ENCODE data around the gene FLOT1.
A peak's percentile ranks its signal among the peaks of the same experiment; 100 is the strongest.

The FLOT1 gene, protein sequence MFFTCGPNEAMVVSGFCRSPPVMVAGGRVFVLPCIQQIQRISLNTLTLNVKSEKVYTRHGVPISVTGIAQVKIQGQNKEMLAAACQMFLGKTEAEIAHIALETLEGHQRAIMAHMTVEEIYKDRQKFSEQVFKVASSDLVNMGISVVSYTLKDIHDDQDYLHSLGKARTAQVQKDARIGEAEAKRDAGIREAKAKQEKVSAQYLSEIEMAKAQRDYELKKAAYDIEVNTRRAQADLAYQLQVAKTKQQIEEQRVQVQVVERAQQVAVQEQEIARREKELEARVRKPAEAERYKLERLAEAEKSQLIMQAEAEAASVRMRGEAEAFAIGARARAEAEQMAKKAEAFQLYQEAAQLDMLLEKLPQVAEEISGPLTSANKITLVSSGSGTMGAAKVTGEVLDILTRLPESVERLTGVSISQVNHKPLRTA

DNA sequence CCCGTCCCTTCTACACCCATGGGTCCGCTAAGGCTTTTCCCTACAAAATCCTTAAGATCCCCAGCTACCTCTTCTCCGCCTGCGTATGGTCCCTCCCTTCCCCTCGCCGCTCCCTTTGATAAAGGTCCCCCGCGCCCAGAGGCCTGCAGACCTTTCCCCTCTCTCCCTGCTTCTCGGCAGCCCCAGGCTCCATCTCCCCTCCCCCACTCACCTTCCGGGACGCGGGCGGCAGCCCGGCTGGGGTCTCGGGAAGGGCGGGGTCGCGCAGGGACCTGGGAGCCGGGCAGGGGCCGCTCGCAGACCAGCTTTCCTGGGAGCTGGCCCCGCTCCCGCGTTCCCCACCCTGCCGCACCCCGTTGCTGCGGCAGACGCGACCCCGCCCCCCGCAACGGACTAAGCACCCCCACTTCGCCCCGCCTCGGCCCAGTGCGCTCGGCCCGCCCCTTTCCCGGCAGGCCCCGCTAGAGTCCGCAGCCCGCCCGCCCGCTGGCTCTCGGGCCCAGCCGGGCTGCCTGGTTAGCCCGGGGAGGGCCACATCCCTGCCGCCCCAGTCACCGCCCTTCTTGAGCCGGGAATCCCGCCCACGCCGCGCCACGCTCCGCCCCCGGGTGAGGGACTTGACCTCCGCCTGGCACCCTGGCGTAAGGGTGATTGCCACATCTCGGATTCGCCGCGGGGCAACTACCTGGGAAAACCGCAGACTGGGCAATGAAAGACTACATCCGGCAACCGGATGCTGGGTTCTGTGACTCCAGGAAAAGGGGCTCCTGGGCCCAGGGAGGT is at the start of gene FLOT1:
FLOT1 (minus strand) TSS at position 372 of the 783 bp plus-strand sequence. CDS start 498 bp downstream, outside the sequence.
- peak; percentile 86 for DNase-seq

DNA sequence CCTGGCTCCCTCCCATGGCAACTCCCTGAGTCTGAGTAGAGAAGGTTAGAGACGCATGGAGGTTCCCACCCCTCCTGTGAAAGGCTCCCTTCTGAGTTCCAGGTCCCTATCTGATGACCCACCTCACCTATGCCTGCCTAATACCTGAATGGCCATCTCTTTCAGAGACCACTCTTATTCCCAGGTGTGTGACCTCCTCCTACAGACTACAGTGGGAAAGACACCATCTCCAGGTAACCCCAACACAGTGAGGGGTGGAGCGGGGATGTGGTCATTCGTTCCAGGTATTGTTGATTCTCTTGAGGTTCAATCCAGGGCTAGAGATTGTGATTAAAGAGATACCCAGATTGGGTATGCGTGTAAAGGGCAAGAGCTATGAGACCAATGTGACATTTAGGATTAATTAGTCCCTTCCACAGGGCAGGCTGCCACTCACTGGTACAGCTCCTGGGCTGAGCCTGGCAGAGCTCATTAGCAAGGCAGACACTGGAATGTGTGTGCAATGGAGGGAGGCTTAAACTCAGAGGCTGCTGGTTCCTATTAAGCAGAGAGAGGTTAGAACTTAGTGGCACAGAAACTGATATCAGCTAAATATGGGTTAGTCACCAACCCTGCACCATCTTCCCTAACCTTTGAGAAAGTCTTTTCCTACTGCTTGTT is 48.4 kb upstream of the FLOT1 start:
- DNase-seq, result no peak

DNA sequence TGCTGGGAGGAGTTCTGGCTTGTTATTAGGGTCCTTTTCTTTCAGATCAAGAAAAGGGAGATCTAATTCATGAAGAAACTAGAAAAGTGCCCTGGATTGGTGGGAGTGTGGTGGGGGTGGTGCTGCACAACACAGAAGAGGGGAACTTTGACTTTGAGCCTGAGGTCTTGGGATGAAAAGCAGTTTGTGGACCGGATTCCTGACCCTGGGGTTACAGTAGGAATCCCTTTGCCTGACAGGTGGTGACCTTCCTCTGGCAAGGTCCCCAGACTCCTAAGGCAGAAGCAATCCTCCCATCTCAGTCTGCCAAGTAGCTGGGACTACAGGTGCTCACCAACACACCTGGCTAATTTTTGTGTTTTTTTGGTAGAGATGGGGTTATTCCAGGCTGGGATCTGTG is 47.1 kb upstream of the FLOT1 start:
- DNase-seq, result no peak

DNA sequence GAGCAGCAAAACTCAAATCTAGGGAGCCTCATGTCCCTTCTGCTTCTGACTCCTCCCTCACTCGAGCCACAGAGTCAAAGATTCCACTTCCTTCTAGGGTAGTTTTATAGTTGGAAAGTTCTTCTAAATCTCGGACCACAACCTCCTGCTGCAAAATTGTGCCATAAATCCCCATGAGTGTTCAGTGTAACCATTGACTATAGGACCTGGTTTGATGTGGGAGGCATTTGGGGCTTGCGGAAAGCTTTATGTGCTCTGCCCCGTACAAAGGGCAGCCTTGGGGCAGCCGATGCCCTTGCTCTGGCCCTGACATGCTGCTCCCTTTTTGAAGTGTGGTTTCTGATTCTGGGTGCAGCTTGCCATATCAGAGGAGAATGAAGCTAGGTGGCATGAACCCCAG is 45.5 kb upstream of the FLOT1 start:
- DNase-seq, result no peak

DNA sequence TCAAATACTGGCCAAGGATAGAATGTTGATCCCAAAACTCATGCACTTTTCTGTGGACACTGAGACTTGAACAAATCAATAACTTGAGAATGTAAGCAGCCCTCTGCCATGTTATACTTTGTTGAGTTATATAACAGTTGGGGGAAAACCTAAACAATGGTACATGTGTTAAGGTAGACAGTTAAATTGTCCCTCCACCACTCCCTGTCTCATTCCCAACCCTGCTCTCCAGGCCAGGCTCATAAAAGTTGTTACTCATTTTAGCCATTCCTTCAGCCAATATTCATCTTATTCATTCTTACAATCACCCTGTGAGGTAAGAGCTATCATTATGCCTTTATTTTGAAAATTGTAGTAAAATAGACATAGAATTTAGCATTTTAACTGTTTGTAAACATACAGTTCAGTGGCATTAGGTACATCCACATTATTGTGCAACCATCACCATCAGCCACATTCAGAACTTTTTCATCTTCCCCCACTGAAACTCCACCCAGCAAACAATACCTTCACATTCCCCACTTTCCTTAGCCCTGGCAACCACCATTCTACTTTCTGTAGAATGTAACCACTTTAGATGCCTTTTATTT is 40.0 kb upstream of the FLOT1 start:
- DNase-seq, result no peak

DNA sequence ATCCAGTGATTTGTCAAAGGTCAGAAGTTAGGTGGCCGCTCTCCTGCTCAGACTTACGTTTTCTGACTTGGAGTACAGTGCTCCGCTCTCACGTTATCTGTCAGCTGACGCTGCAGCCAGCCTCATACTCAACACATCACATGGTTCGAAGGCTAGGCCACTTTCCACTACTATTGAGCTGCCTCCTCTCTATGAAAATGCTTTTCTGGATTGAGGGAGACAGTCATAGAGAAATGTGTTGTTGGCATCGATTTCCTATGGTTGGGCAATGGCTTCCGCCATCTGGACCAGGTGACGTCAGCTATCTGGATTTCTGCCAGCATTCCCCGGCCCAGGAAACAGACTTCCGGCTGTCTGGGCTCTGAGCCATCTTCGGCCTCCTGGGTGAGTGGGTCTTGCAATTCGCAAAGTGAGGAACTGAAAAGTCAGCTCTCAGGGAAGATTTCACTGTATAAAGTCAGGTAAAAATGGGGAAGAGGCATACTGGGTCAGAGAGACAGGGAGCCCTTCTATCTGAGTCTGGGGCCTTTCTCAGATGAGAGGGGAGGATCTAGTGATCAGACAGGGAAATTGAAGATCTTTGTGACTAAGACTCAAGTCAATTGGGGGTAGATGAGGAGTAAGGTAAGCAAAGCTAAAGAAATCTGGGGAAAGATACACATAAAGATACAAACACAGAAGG is 39.4 kb upstream of the FLOT1 start:
- no peak for DNase-seq

DNA sequence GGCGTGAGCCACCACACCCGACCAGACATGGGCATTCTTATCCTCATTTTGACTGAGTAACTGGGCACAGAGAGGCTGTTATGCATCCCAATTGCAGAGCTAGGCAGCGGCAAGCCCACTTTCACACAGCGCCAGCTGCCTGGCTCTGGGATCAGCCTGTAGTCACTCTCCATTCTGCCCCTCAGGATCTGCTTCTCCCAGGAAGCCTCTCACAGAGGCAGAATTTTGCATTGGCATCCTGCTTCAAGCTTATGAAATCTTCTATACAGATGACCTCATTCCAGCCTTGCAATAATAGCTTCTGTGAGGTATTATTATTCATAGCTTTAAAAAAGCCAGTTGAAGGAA is 38.9 kb upstream of the FLOT1 start:
- no peak for DNase-seq

DNA sequence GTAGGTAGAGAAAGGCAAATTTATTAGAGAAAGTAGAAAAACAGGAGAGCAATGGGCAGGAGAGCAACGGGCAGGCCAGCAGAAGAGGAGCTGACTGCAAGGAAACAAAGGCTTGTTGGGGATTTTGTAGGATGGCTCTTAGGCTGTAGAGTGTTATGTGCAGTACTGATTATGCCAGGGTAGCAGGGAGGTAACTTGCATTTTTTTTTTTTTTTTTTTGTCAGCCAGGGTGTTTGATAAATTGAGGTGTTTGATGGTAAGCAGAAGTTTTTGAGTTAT is 38.1 kb upstream of the FLOT1 start:
- DNase-seq, result no peak

DNA sequence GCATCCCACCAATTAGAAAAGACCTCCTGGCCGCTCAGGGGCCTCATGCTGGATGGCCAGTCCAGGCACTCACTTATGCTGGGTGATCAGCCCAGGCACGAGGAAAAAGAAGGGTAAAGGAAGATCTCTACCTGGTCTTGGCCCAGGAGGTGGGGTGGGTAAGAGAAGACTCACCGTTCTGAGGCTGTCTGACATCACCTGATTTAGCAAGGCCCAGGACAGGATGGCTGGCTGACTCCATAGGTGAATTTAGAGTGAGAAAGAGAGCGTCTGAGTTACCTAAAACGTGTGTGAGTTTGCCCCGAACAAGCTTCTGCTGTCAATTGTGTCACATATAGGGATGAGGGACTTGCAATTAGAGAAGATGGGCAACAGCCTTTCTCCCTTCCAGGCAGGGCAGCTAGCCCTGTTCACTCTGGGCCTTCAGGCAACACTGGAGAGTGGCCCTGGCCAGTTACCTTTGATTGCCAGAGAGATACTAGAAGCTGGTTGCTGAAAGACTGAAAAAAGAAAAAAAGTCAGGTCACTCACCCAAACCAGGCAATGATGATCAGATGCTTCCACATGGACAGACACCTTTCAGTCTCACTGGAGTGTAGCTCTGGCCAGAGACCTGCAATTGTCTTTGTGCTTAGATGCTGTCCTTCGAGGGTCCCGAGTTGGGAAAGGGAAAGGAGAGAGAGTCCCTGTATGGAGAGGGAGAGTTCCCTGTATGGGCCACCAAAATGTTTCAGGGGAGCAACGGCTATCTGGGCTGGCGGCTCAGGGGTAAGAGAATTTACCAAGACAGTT is 37.6 kb upstream of the FLOT1 start:
- DNase-seq, result no peak

DNA sequence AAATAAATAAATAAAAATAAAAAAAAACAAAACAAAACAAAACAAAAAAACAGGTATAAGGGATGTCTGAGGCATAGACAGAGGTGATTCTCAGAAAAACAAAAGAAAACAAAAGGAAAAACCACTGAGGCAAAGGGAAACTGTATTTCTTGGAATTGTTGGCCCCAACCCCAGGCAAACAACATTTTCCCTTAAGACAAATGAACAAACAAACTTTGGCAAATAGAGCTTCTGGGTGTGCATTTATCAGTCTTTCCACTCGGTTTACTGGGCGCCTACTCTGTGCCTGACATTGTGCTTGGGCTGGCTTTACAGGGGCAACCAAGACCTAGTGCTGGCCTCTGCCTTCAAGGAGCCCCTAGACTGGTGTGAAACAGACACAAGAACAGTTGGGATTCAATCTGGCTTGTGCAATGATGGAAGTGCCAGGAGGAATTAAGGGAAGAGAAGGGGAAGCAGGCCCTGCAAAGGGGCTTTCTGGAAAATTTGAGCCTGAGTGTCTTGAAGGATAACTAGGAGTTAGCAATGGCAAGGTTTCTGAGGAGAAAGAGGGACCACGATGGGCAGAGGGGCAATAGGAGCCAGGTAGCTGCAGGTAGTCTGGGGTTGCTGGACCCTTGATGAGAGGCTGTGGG is 35.6 kb upstream of the FLOT1 start:
- no peak for DNase-seq

DNA sequence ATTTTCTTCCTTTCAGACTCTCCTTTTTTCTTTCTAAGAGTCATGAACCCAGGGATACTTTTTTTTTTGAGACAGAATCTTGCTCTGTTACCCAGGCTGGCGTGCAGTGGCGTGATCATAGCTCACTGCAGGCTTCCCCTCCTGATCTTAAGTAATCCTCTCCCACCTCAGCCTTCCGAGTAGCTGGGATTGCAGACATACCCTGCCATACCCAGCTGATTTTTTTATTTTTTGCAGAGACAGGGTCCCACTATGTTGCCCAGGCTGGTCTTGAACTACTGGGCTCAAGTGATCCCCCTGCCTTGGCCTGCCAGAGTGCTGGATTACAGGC is 34.6 kb upstream of the FLOT1 start:
- no peak for DNase-seq

DNA sequence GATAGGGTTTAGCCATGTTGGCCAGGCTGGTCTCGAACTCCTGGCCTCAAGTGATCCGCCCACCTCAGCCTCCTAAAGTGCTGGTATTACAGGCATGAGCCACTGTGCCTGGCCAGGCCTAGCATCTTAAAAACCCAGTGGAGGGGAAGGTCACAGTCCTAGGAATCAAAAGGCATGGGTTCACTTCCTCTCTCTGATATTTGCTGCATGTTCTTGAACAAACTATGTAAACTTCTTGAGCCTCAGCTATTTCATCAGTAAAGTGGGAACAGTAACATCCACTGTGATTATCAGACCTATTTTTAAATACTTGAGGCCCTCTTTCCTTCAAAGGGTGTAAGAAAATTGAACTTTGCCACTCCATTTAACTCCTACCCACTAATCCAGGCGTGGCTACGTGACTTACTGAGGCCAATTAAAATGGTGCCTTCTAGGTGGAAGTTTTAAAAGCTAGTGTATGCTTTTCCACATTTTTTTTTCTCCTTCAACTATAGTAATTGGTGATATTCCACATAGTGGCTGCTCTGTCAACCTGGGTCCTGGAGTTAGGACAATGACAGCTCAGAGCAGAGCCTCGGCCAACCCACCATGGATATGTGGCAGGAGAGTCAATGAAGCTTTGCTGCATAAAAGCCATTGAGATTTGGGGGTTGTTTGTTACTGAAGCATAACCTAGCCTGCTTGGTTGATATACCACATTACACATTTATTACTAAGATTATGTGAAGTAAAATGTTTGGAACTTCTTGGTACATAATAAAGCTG is 34.1 kb upstream of the FLOT1 start:
- no peak for DNase-seq

DNA sequence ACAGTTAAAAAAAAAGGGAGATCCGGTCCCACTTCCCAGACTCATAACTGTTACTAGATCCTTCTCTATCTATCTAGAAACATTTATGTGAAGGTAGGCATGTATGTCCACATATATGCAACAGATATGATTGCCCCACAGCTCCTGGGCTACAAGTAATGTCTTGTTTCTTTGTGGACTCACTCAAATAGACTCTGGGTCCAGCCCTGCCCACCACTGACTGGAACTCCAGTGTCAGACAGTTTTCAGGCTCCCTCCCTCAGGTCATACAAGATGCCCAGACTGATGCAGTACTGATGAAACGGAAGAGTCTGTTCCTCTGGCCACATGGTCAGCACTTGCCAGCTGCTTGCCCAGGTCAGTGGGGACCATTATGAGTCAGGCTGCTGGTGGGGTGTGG is 32.6 kb upstream of the FLOT1 start:
- DNase-seq, result no peak

DNA sequence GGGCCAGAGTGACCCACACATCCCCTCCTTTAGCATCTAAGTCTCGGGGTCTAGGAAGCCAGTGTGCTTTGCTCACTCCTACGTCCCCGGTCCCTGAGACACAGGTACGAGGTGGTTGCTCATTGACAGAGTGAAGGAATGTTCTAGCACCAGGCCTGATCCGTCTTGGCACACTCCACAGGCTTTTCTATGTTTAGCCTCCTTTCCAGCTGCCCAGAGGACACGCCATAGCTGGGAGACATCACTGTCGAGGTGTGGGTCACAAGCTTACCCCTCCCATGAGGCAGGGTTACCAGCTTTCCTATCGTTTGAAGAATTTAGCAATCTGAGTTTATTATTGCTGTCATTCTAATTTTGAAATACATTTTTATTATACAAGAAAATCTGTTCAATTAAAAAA is 32.2 kb upstream of the FLOT1 start:
- no peak for DNase-seq

DNA sequence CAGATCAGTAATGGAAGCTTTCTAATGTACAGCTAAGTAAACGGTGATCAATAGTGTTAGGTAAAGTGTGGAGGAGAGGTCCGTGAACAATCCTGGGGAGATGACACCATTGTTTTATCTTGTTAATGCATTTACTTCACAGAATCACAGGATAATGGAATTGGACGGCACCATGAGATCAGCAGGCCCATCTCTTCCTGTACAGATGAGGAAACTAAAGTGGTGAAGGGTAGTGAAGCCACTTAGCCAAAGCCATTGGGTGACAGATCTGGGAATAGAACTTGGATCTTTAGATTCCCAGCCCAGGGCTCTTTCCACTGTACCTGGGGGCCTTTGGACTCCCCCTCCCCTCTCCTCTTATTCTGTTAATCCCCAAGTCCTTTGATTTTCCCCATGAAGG is 28.1 kb upstream of the FLOT1 start:
- DNase-seq, result no peak

DNA sequence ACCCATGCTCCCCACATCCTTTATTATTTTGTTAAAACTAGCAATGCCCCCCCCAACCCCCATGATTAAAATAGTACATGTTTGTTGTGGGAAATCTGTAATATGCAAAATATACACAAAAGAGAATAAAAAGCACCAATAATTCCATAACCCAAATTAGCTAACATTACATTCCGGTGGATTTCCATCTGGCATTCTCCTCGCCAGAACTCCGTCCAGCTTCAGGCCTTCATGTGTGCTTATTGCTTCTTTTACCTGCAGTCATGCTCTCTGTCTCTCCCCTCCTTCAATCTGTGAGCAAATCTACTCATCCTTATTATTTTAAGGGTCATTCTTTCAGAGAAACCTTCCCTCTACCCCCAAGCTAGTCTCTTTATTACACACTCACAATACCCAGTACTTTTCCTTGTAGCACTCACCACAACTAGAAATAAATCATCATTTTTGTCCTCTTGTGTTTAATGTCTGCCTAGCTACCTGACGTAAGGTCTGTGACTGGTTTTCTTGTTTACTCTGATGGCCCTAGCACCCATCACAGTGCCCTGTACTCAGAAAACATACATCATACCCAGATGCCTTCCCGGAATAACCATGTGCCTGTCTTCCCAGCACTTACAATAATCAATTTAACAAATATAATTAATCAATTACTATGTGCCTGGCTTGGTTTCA is 27.5 kb upstream of the FLOT1 start:
- no peak for DNase-seq

DNA sequence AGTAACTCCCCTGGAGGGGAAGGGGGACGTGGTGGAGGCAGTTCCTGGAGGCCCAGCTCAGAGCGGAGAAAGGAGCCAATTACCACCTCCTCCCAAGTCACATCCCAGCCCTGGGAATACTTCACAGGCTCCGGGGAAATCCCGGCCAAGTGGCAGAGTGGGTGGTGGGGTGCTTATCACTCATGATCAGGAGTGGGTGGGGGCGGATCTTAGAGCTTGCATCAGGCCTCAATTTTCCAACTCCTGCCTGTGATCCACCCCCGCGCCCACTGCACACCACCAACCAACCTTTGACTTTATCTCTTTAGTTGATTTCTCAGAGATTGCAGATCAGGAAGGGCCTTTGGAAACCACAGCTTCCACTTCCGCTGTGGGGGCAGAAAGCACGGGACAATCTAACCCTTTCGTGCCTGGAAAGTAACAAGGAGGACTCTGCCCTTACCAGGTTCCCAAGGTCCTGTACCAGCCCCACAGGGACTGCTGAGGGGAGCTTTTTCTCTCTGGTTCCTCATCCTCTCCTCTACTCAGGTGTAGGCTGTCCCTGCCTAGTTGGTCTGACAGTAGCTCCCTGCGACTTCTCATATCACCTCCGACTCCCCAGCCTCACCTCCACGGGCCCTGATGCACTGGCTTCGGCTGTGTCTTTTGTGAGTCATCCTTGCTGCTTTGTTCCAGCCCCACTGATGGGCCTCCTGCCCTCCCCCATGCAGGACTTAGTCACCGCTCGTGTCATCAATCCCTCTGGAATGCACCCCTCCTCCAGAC is 26.8 kb upstream of the FLOT1 start:
- no peak for DNase-seq

DNA sequence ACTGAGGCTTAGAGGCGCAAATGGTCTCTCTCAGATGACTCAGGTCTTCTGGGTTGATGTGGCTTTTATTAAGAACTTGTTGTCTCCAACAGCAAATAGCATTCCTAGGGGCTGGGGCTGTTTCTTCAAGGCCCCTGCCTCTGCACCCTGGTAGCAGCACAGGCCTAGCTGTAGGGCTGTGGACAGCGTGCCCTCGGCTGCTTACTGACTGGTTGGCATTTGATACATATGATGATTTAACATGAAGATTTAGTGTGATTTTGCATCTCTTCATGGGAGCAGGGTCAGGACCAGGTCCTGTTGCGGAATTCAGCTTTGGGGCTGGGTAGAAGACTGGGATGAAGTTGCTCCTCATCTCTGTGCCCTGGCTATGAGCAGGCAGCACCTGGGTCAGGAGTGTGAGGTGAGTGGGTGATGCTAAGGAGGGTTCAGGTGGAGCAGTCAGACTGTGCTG is 26.2 kb upstream of the FLOT1 start:
- no peak for DNase-seq

DNA sequence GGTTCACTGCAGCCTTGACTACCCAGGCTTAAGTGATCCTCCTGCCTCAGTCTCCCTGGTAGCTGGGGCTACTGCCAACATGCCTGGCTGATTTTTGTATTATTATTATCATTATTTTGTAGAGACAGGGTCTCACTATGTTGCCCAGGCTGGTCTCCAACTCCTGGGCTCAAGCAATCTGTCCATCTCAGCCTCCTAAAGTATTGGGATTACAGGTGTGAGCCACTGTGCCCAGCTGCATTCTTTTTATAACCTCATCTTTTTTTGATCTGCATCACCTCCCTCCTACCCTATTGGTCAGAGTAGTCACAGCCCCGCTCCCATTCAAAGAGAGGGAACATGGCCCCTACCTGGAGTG is 25.4 kb upstream of the FLOT1 start:
- DNase-seq, result no peak
